GM23338 (cell line): ENCODE data around the gene CRYBG1. TPM values are rescaled to one million over a fixed set of nuclear protein-coding genes. Genes with fewer than 3 reads are reported as not detected.
"Not testable (repeated sequence)": the region's sequence is repeated elsewhere in the genome, so short reads cannot be mapped to it uniquely, and the experiment has no call there.

Experiments used
- ATAC-seq: fragments of 200-7000 bp; cut with Tn5 transposase; 3 replicates; pipeline ENCODE4 v1.9.1; 2020
- DNase-seq: peaks from one replicate; pipeline ENCODE4 v3.0.0-alpha.2; 2015; ENCODE audit warnings: low spot score
- H2AFZ ChIP-seq: fragments of 200-600 bp; sonication (generic); 2 replicates; pipeline ENCODE4 v1.8.0; 2016; ENCODE audit warnings: antibody characterized with exemption, mild to moderate bottlenecking, moderate library complexity
- H3F3A ChIP-seq: fragments of 200-600 bp; sonication (generic); replicated peaks from 2 replicates; pipeline ENCODE4 v1.8.0; 2017; ENCODE audit warnings: antibody characterized with exemption, mixed run types, low read depth
- H3K27ac ChIP-seq: fragments of 200-600 bp; sonication (generic); 2 replicates; pipeline ENCODE4 v1.6.1; 2016; ENCODE audit warnings: low read depth
- H3K27me3 ChIP-seq: fragments of 200-600 bp; sonication (generic); 2 replicates; pipeline ENCODE4 v1.8.0; 2016; ENCODE audit warnings: mild to moderate bottlenecking, mixed run types, moderate library complexity; ENCODE audit not compliant: insufficient read depth
- H3K36me3 ChIP-seq: fragments of 200-600 bp; sonication (generic); 2 replicates; pipeline ENCODE4 v1.8.0; 2016; ENCODE audit warnings: mild to moderate bottlenecking; ENCODE audit not compliant: insufficient read depth
- H3K4me1 ChIP-seq: fragments of 200-600 bp; sonication (generic); 2 replicates; pipeline ENCODE4 v1.8.0; 2016; ENCODE audit warnings: mild to moderate bottlenecking, moderate library complexity; ENCODE audit not compliant: insufficient read depth
- H3K4me2 ChIP-seq: fragments of 200-600 bp; sonication (generic); 2 replicates; pipeline ENCODE4 v1.7.1; 2017; ENCODE audit warnings: mixed run types
- H3K4me3 ChIP-seq: fragments of 200-600 bp; sonication (generic); 2 replicates; pipeline ENCODE4 v1.6.1; 2016; ENCODE audit warnings: mixed run types
- H3K79me2 ChIP-seq: fragments of 200-600 bp; sonication (generic); replicated peaks from 2 replicates; pipeline ENCODE4 v1.8.0; 2017; ENCODE audit warnings: mild to moderate bottlenecking; ENCODE audit not compliant: insufficient read depth
- H3K9me2 ChIP-seq: fragments of 200-600 bp; sonication (generic); 2 replicates; pipeline ENCODE4 v1.8.0; 2017; ENCODE audit not compliant: insufficient read depth
- H4K20me1 ChIP-seq: fragments of 200-600 bp; sonication (generic); replicated peaks from 2 replicates; pipeline ENCODE4 v1.8.0; 2017; ENCODE audit warnings: mild to moderate bottlenecking; ENCODE audit not compliant: insufficient read depth
- H3K27ac Mint-ChIP-seq: 2 replicates; pipeline ENCODE4 v1.8.0; 2020; ENCODE audit warnings: inconsistent platforms, mild to moderate bottlenecking, moderate library complexity, mixed read lengths
- H3K27me3 Mint-ChIP-seq: 3 replicates; pipeline ENCODE4 v1.8.0; 2022; ENCODE audit warnings: low read depth, mild to moderate bottlenecking, moderate library complexity, mixed read lengths, inconsistent platforms; ENCODE audit not compliant: insufficient read depth, poor library complexity
- H3K36me3 Mint-ChIP-seq: 3 replicates; pipeline ENCODE4 v1.8.0; 2021; ENCODE audit warnings: low read depth, mild to moderate bottlenecking, inconsistent platforms, moderate library complexity, mixed read lengths
- H3K4me1 Mint-ChIP-seq: 3 replicates; pipeline ENCODE4 v1.8.0; 2020; ENCODE audit warnings: mild to moderate bottlenecking, inconsistent platforms, mixed read lengths
- H3K4me3 Mint-ChIP-seq: 3 replicates; pipeline ENCODE4 v1.8.0; 2021; ENCODE audit warnings: moderate library complexity, mild to moderate bottlenecking, inconsistent platforms, mixed read lengths
- H3K9me3 Mint-ChIP-seq: 3 replicates; pipeline ENCODE4 v1.8.0; 2020; ENCODE audit warnings: moderate library complexity, mild to moderate bottlenecking, inconsistent platforms, mixed read lengths
- CTCF ChIP-seq, 2 experiments: fragments of 200-600 bp in 1 of 2; sonication (generic) in 1 of 2; conservative IDR thresholded peaks; 2 replicates each; pipeline versions ENCODE4 v1.5.1 to v1.6.1; 2016 to 2017; ENCODE audit warnings: antibody characterized with exemption in 2 of 2, low read depth in 2 of 2, mild to moderate bottlenecking in 2 of 2, moderate library complexity in 1 of 2
- ETS1 ChIP-seq: IDR thresholded peaks from 2 replicates; pipeline ENCODE4 v1.6.1; 2016; ENCODE audit warnings: antibody characterized with exemption
- EZH2 ChIP-seq: fragments of 200-600 bp; sonication (generic); IDR thresholded peaks from one replicate; pipeline ENCODE4 v1.8.0; 2017; ENCODE audit warnings: antibody characterized with exemption, mild to moderate bottlenecking, low read depth; ENCODE audit not compliant: unreplicated experiment
- EZH2phosphoT487 ChIP-seq: fragments of 200-600 bp; sonication (generic); IDR thresholded peaks from one replicate; pipeline ENCODE4 v1.8.1; 2018; ENCODE audit warnings: antibody characterized with exemption; ENCODE audit not compliant: unreplicated experiment
- JUNB ChIP-seq: IDR thresholded peaks from one replicate; pipeline ENCODE4 v1.6.1; 2016; ENCODE audit warnings: antibody characterized with exemption; ENCODE audit not compliant: unreplicated experiment
- NANOG ChIP-seq: IDR thresholded peaks from 2 replicates; pipeline ENCODE4 v1.6.1; 2016; ENCODE audit warnings: antibody characterized with exemption, borderline replicate concordance
- POLR2AphosphoS5 ChIP-seq: IDR thresholded peaks from 2 replicates; pipeline ENCODE4 v1.6.1; 2016; ENCODE audit warnings: antibody characterized with exemption, low read depth
- REST ChIP-seq: IDR thresholded peaks from one replicate; pipeline ENCODE4 v1.6.1; 2018; ENCODE audit warnings: antibody characterized with exemption; ENCODE audit not compliant: unreplicated experiment
- STAT1 ChIP-seq: IDR thresholded peaks from one replicate; pipeline ENCODE4 v1.6.1; 2016; ENCODE audit warnings: antibody characterized with exemption; ENCODE audit not compliant: unreplicated experiment
- ZNF331 ChIP-seq: fragments of 250-450 bp; sonication (Bioruptor Pico); IDR thresholded peaks from 2 replicates; pipeline ENCODE4 v1.5.0; 2020; ENCODE audit warnings: low read depth, mild to moderate bottlenecking, moderate library complexity
- polyA plus RNA-seq: library from polyadenylated mRNA; unstranded; fragments of >200 nt; fragmentation: Nextera tagmentation; extraction: Ambion mirVana; gene quantifications from 2 replicates; pipeline ENCODE4 v1.2.1, GENCODE V29; 2016
- total RNA-seq: library from RNA; depleted of rRNA; stranded (reverse); fragments of >200 nt; shearing (Covaris generic); gene quantifications from 2 replicates; pipeline ENCODE4 v1.2.3, GENCODE V29; 2014

Gene CRYBG1
- total and polyA plus RNA-seq, 2 experiments from 2014 or later = 3.7 to 17.2 TPM

GRCh38 chr6:106397431-106397830, 36.9 kb downstream of the CRYBG1 start (continued):
- no peak for TF ChIP-seq CTCF (conservative IDR thresholded peaks at IDR 0.05; ENCODE audit: low read depth in 2 of 2)
- TF ChIP-seq REST = no peak
- TF ChIP-seq EZH2 = no peak

- Histone ChIP-seq H3F3A (no peaks in the 10 kb centered on the region), H3K36me3 (no peaks in the 10 kb centered on the region), H3K27ac (no peak overlapping the region), H3K27me3 (no peaks in the 10 kb centered on the region), H2AFZ (no peak overlapping the region), H4K20me1 (no peaks in the 10 kb centered on the region), H3K4me2 (no peak overlapping the region), H3K4me1 (no peaks in the 10 kb centered on the region; the same call in 1 of the 2 replicates), H3K79me2 (no peaks in the 10 kb centered on the region), H3K9me2 (no peaks in the 10 kb centered on the region), H3K4me3 (no peak overlapping the region)
- Mint-ChIP-seq H3K36me3 (peaks cover 4% of the 10 kb centered on the region; the same call in 2 of the 3 replicates), H3K27me3 (peaks cover 2% of the 10 kb centered on the region), H3K4me1 (no peaks in the 10 kb centered on the region), H3K27ac (no peak overlapping the region), H3K4me3 (no peak overlapping the region), H3K9me3 (peaks cover 5% of the 10 kb centered on the region; the same call in 1 of the 3 replicates)
- DNase-seq = no peak
- TF ChIP-seq ETS1 (no peak), EZH2phosphoT487 (no peak), STAT1 (no peak), EZH2 (no peak), NANOG (no peak), ZNF331 (no peak), POLR2AphosphoS5 (no peak), JUNB (no peak), REST (no peak)
- ATAC-seq = no peak
Measured at GRCh38 chr6:106398621-106399020, 38.1 kb downstream of the CRYBG1 start.

GRCh38 chr6:106405044-106405443, 44.5 kb downstream of the CRYBG1 start:
- not testable (repeated sequence) for H3K27ac ChIP-seq, H2AFZ ChIP-seq

More at GRCh38 chr6:106405044-106405443, 44.5 kb downstream of the CRYBG1 start:
- H3K36me3 ChIP-seq, ATAC-seq, DNase-seq, H3K79me2 ChIP-seq, H3F3A ChIP-seq, H3K27me3 ChIP-seq, H3K4me3 ChIP-seq, H3K4me3 Mint-ChIP-seq, H3K4me1 Mint-ChIP-seq, H4K20me1 ChIP-seq, H3K27ac Mint-ChIP-seq, H3K4me1 ChIP-seq, H3K27me3 Mint-ChIP-seq, H3K4me2 ChIP-seq, H3K9me2 ChIP-seq: not testable (repeated sequence)
- Mint-ChIP-seq H3K9me3 (peaks cover 32% of the 10 kb centered on the region), H3K36me3 (peaks cover 20% of the 10 kb centered on the region)
